ENCODE measurements around the gene IL36B.

IL36B gene

DNA sequence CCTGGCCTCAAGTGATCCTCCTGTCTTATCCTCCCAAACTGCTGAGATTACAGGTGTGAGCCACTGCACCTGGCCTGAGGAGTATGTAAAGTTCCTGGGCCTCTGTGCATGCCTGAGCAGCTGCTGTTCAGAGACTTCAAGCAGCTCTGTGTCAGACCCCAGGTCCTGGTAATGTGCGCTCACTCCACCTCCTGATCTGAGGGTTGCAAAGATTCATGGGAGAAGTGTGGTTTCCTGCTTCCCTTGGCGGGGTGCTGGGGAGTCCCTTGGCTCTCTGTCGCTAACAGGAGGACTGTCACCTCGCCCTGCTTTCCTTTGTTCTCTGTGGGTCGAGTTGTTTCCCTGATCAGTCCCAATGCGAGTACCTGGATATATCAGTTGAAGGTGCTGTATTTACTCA lies 56.0 kb downstream of the IL36B start:
- TF ChIP-seq CTCF (IDR thresholded peaks at IDR 0.05; ENCODE audit: insufficient read depth, missing control alignments), result no peak
- DNase-seq (ENCODE audit: insufficient read length, low spot score), result no peak
- no peak for FAIRE-seq

DNA sequence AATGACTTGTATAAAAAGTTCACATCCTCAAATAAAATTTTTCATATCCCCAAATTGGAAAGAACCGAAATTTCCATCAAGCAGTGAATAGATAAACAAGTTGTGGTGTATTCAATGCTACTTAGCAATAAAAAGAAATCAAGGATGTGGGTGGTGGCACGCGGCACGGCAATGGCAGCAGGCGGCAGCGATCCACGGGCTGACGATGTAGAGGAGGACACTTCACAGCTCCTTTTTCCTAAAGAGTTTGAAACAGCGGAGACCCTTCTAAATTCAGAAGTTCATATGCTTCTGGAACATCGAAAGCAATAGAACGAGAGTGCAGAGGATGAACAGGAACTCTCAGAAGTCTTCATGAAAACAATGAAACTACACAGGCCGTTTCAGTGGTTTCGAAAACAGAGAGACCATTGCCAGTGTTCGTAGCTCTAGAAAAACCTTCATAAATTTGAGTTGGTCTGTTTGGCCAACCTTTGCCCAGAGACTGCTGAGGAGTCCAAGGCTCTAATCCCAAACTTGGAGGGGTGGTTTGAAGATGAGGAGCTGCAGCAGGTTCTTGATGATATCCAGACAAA lies 57.2 kb downstream of the IL36B start:
- TF ChIP-seq CTCF (IDR thresholded peaks at IDR 0.05; ENCODE audit: insufficient read depth, missing control alignments), result no peak
- DNase-seq (ENCODE audit: insufficient read length, low spot score) (no peak), FAIRE-seq (no peak)

- FAIRE-seq (no peak), DNase-seq (ENCODE audit: insufficient read length, low spot score) (no peak)
- TF ChIP-seq CTCF (IDR thresholded peaks at IDR 0.05; ENCODE audit: insufficient read depth, missing control alignments), result no peak
Observed at GRCh38 chr2:112994648-112995047, 58.0 kb downstream of the IL36B start.

- no peak for DNase-seq (ENCODE audit: insufficient read length, low spot score)
- no peak for FAIRE-seq
- TF ChIP-seq CTCF (IDR thresholded peaks at IDR 0.05; ENCODE audit: insufficient read depth, missing control alignments), result no peak
Observed at GRCh38 chr2:112993831-112994230, 58.8 kb downstream of the IL36B start.

DNA sequence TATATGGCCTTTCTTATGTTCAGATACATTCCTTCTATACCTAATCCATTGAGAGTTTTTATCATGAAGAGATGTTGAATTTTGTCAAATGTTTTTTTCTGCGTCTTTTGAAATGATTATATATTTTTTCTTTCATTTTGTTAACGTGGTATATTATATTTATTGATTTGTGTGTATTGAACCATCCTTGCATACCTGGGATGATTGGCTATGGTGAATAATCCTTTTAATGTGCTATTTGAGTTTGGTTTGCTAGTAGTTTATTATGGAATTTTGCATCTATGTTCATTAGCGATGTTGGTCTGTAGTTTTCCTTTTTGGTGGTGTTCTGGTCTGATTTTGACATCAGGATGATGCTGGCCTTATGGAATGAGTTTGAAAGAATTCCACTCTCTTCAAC lies 63.1 kb downstream of the IL36B start:
- FAIRE-seq, result no peak
- no peak for TF ChIP-seq CTCF (IDR thresholded peaks at IDR 0.05; ENCODE audit: insufficient read depth, missing control alignments)

GRCh38 chr2:112985090-112985489 lies 67.6 kb downstream of the IL36B start:
- no peak for TF ChIP-seq CTCF (IDR thresholded peaks at IDR 0.05; ENCODE audit: insufficient read depth, missing control alignments)
- FAIRE-seq (no peak), DNase-seq (ENCODE audit: insufficient read length, low spot score) (no peak)

More for the DNA sequence above, 63.1 kb downstream of the IL36B start:
- DNase-seq (ENCODE audit: insufficient read length, low spot score), result no peak

GRCh38 chr2:112980537-112980936 lies 72.1 kb downstream of the IL36B start:
- FAIRE-seq, result no peak
- TF ChIP-seq CTCF (IDR thresholded peaks at IDR 0.05; ENCODE audit: insufficient read depth, missing control alignments), result no peak
- DNase-seq (ENCODE audit: insufficient read length, low spot score), result no peak

Measured in D721Med (cell line).